HG03439 (cell line): ENCODE data around the gene IFNA2.
"Not testable (repeated sequence)": the region's sequence is repeated elsewhere in the genome, so short reads cannot be mapped to it uniquely, and the experiment has no call there.

Experiments
- ATAC-seq: cut with Tn5 transposase; IDR thresholded peaks from one replicate; pipeline ENCODE4 v1.9.1; 2021; ENCODE audit warnings: mild to moderate bottlenecking, moderate library complexity; ENCODE audit not compliant: unreplicated experiment

The IFNA2 gene

GRCh38 chr9:21385131-21385670 lies at the start of gene IFNA2:
IFNA2 (minus strand) TSS chr9:21385398; CDS start chr9:21385329, 69 bp downstream.
- ATAC-seq: no peak

DNA sequence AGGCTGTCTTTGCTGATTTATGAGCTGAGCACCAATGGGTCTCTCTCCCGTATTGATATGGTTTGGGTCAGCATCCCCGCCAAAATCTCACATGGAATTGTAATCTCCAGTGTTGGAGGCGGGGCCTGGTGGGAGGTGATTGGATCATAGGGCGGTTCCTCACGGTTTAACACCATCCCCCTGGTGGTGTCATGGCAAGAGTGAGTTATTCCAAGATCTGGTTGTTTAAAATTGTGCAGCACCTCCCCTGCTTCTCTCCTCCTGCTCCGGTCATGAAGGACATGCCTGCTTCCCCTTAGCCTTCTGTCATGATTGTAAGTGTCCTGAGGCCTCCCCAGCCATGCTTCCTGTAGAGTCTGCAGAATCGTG lies 49.8 kb upstream of the IFNA2 start:
- ATAC-seq: not testable (repeated sequence)

DNA sequence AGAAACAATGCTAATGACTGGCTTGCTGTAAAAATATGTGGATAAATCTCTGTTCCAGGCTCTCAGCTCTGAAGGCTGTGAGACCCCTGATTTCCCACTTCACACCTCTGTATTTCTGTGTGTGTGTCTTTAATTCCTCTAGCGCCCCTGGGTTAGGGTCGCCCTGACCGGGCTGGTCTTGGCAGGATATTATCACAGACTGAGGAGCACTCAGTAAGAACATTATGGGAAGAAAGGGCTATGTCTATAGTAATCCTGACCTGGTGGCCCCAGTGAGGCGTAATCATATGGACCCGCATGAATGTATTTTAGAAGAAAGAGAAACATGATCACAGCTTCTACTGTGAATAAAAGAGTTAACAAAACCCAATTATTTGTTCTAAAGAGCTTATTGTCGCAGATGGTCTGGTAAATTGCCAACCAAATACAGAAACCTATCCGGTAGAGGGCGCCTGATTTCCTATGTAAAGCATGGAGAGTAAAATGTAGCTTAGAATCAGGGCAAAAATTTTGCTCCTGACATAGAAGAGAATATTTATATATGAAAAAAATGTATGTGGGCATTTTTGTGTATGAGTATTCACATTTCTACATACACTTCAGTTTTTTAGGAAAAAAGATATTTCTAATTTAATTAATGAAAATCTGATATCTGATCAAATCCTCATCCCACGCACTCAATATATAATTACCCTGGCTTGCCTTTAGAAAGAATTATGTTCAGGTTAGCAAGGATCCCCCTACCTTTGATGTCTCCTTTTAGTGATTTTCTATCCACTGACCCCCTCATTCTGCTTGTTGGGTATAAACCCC lies 49.2 kb upstream of the IFNA2 start:
- ATAC-seq: peak; percentile 45

- ATAC-seq: peak; percentile 55
Measured at GRCh38 chr9:21432672-21433425, 47.7 kb upstream of the IFNA2 start.

- no peak for ATAC-seq
Measured at GRCh38 chr9:21429191-21429590, 44.0 kb upstream of the IFNA2 start.

DNA sequence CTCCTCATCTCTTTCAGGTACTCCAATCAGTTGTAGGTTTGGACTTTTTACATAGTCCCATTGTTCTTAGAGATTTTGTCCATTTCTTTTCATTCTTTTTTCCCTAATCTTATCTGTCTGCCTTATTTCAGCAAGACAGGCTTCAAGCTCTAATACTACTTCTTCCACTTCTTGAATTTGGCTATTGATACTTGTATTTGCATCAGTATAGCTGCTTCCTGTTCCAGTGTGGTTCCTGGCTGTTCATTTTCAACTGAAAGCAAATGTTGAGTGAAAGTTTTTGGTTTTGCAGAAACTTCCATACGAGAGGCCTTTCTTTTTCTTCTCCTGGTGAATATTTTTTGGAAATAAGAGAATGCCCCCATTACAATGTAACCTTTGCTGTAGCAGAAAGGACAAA lies 43.0 kb upstream of the IFNA2 start:
- no peak for ATAC-seq

DNA sequence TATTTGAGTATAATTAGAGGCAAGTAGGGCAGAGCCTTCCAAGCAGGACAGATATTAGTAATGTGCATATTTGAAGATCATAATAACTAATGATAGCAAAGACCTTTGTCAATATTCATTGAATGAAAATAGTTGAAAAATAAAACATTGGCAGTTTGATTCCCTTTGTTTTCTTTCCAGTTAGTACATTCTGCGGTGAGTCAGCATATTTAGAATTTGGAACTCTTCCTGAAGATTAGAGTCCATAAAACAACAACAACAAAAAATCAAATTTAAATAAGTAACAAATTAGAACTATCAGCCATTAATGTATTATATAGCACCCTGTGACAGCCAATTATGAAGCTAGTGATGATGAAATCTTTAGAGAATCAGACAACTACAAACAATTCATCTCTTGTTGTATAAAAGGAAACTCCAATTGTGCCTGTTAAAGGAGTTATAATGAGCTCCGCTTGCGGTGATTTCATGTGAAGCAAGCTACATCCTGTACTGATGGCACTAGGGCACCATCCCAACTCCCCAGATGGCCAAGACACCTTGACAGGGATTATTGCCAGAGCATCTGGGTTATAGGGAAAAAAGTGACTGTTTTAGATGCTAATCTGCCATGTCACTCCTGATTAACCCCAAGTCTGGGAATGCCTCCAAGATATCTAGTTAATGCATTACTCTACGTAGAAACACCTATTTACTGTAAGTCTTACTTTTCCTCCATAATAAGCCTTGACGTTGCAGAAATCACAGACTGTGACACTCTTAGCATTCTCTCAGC lies 30.5 kb upstream of the IFNA2 start:
- no peak for ATAC-seq

DNA sequence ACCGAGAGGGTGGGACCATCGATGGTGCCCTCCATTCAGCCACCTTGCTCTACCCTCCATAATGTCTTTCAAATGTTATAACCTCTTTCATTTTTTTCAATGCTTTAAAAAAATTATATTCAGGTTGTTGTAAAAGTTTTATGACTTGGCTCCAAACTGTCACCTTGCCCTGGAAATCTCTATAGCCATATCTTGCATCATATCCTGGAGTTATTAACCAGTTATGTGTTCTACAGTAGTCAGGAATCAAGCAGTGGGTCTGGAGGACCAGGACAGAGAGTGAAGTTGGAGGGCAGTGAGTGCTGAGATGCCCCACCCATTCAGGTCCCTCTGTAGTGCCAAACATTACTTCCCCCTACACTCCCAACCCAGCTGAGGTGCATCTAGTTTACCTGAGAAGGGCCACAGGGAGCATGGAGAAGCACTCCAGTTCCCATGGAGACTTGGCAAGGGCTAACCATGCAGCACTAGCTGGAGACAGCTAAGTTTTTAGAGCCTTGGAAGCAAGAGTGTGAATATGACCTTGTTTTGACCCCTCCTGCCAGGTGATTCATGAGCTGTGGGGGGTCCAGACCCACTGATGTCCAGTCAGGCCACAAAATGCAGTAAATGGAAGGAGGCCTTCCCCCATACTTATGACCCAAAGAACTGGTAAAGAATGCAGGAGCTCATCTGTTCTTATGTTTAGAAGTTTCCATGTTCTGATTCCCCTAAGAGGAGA lies 29.2 kb upstream of the IFNA2 start:
- ATAC-seq: no peak

- ATAC-seq: no peak
Measured at GRCh38 chr9:21413624-21414023, 28.4 kb upstream of the IFNA2 start.

DNA sequence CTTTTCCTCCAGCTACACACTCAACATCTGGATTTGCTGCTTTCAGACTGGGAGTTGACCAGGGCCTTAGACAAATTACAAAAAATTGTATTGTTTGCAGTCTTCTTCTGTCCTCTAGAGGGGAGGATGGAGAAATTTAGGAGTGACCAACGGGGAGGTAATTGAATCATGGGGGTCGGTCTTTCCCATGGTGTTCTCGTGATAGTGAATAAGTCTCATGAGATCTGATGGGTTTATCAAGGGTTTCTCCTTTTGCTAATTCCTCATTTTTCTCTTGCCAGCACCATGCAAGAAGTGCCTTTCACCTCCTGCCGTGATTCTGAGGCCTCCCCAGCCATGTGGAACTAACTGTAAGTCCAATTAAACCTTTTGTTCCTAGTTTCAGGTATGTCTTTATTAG lies 28.0 kb upstream of the IFNA2 start:
- ATAC-seq: no peak

DNA sequence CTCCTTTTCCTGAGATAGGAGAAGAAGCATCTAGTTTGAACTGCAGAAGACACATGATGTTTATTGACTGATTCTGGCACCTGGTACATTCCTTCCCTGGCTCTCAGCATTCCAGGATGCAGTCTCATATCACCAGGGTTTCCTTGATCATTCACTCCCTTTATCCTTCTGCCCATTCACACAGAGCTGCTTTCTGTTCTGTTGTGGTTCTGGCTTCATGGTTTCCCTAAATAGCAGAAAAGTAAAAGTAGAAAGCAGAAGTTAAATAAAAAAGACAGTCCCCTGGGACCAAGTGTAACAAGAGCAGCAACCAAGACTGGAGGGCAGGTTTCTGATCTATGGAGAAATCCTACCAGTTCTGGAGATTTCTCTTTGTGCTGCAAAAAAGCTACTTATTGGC lies 26.9 kb upstream of the IFNA2 start:
- ATAC-seq: no peak

GRCh38 chr9:21408817-21409216 lies 23.6 kb upstream of the IFNA2 start, which contains the start of gene IFNA8:
IFNA8 (plus strand) TSS chr9:21409117; CDS start chr9:21409177, 60 bp downstream.
- no peak for ATAC-seq

DNA sequence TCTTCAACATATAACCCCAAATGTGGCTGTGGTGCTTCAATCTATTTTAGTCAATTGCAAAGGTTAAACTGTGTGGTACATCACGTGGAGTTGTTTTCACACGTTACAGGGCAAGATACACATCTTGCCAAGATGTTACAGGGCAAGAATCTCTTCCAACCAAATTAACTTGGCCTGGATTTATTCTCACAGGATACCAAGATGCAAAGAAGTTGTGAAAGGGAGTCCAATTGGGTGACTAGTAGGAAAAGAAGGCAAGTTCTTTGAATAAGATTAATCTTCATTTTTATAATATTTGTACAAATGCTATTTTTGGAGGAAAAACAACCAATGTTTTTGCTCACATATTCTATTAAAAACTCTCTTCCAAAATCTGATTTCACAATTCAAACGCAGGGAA lies 18.9 kb upstream of the IFNA2 start:
- no peak for ATAC-seq

- no peak for ATAC-seq
Measured at GRCh38 chr9:21402386-21403251, 17.4 kb upstream of the IFNA2 start.

GRCh38 chr9:21399956-21400355 lies 14.8 kb upstream of the IFNA2 start:
- ATAC-seq: no peak

GRCh38 chr9:21398955-21399489 lies 13.8 kb upstream of the IFNA2 start:
- no peak for ATAC-seq

DNA sequence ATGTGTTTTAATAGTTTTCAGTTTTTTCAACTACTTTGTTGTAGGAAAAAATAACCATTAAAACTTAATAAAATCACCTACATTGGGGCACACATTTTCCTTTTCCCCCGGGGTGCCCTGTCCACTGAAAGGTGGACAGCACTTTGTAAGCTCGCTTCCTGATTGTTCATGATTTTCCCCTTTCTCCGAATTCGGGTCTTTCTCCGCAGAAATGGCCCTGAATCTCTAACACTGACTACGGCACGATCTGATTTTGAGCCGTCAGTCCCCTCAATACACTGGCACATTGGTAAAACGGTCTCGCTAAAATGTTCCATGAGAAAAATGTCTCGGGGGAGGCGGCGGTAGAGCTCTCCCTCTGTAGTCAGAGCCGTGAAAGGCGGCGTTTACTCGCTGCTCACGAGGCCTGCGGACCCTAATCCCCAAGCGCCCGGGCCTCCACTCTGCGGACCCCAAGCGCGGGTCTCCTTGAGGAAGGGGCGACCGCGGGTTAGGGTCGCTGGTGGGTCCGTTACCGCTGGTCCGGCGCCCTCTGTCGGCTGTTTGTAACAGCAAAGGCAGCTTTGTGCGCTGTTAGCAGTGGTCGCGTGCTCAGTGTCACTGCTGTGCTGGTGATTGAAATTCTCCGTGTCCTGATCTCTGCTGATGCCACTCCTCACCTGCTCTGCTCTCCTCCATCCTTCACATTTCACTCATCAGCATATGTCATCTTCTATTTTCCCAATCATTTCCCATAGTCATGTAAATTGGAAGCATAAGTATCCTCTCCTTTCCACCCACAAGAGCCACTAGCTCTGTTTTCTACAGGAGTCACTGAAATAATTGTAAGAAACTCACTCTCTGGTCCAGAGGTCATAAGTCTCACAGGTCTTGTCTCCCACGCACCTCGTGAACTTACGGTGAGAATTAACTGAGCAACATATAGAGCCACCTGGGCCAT lies 10.8 kb upstream of the IFNA2 start:
- peak; percentile 70 for ATAC-seq

DNA sequence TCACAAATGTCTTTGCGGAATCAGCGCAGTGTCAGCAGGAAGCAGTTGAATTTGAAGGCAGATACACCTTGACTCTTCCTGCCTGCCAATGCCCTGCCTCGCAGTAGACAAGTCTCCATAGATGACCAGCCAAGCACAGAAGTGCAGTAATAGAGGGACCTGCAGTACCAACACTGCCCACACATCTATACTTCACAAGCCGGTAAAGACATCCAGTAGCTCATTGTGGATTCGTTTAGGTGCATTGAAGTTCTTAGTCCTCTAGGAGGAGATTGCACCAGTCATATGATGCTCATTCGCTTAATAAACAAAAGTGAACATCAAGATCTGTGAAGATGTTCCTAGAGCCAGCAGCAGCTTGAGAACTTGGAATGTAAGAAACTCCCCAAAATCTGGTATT lies 7.1 kb upstream of the IFNA2 start:
- peak; percentile 55 for ATAC-seq
